ENCODE results near the gene GRK2. TPM values are rescaled to one million over a fixed set of nuclear protein-coding genes. Genes with fewer than 3 reads are reported as not detected.

Gene GRK2
- total RNA-seq, 2 experiments from 2014 or later, result 303 to 305 TPM

DNA sequence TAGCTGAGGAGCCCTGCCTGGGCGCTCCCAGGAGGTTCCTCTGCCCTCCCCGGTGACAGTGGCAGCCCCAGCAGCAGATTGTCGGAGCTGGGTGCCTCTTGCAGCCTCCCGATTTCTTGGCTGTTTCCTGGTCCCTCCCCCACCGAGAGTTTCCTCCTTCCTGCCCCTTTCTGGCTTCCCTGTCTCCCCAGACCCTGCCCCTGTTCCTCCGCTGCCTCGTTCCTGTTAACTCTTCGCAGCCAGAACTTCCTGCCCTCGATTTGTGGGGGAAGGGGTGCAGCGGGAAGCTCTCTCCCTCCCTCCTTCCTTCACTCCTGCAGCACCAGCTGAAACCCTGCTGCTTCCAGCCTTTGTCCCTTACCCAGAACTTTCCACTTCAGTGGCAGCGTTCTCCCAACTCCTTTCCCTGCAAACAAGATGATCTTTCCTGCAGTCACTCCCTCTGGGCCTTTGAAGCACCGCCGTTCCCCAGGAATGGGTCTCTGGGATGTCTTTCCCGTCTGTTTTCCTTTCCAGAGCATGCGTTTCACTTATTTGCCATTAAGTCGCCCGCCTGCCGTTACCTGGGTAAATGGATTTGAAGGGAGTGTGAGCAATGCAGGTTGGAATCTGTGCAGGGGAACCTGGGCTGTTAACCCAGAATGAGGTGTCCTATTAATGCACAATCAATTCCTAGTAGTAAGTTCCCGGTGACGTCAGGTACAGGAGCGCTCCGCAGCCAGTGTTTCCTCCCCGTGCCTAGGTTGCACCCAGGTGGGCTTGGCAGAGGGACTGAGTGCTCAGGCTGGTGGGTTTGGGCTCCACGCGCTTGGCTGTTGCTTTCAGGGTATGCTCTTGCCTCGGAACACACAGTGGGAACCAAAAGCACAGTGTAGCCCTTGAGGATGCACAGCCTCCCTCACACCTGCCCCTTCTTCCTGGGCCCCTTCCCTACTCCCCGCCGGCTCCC, 4.3 kb downstream of the GRK2 start:
- ATAC-seq (no peak), DNase-seq (no peak)
- CTCF ChIA-PET, result interaction anchor here (0.9 to 7.1 kb wide), 10 partner anchors 8 to 112 kb away, joined by 3 to 65 read pairs (median 6); partner anchors contain the start of gene ANKRD13D
- peaks cover 58% of the 10 kb centered on the region for H3K4me1 Mint-ChIP-seq (ENCODE audit: low read depth)
- TF ChIP-seq, protein P1, sequence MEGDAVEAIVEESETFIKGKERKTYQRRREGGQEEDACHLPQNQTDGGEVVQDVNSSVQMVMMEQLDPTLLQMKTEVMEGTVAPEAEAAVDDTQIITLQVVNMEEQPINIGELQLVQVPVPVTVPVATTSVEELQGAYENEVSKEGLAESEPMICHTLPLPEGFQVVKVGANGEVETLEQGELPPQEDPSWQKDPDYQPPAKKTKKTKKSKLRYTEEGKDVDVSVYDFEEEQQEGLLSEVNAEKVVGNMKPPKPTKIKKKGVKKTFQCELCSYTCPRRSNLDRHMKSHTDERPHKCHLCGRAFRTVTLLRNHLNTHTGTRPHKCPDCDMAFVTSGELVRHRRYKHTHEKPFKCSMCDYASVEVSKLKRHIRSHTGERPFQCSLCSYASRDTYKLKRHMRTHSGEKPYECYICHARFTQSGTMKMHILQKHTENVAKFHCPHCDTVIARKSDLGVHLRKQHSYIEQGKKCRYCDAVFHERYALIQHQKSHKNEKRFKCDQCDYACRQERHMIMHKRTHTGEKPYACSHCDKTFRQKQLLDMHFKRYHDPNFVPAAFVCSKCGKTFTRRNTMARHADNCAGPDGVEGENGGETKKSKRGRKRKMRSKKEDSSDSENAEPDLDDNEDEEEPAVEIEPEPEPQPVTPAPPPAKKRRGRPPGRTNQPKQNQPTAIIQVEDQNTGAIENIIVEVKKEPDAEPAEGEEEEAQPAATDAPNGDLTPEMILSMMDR (IDR thresholded peaks at IDR 0.05), result no peak
- POLR2A ChIA-PET, result interaction anchor here (0.7 to 19.8 kb wide), 18 partner anchors 8 to 197 kb away, joined by 3 to 308 read pairs (median 4); partner anchors contain the start of genes ANKRD13D and SSH3
- peaks cover 71% of the 10 kb centered on the region for H3K36me3 Mint-ChIP-seq (ENCODE audit: low read depth)
- no peaks in the 10 kb centered on the region for H3K9me3 Mint-ChIP-seq
- H3K27me3 Mint-ChIP-seq, result no peaks in the 10 kb centered on the region
- peak overlapping the region; percentile 90 for H3K4me3 Mint-ChIP-seq
- H3K27ac Mint-ChIP-seq, result peak overlapping the region; percentile 97
- intact Hi-C loops (cut with micrococcal nuclease), result loop anchor here (2.0 kb wide), 1 partner anchor 18 kb away; the partner anchor contains the start of gene ANKRD13D

DNA sequence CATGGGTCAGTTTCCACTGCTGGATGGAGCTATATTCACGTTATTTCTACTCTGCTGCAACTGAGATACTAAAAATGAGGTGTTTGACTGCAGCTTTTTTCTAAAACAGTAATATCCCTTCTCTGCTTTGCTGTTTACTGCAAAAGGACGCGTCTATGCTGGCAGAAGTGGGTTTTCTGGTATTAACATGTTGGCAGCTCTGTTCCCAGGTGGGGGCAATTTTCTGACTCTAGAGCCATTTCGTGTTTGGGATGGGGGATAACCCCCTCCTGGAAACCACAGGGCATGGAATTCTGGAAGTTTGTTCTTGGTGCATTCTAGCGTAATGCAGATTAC, 4.9 kb downstream of the GRK2 start:
- DNase-seq, result no peak
- TF ChIP-seq, protein P1 (IDR thresholded peaks at IDR 0.05), result no peak
- H3K27me3 Mint-ChIP-seq, result no peaks in the 10 kb centered on the region
- peaks cover 58% of the 10 kb centered on the region for H3K4me1 Mint-ChIP-seq (ENCODE audit: low read depth)
- POLR2A ChIA-PET, result interaction anchor here (0.7 to 19.8 kb wide), 15 partner anchors 9 to 213 kb away, joined by 3 to 308 read pairs (median 4); partner anchors contain the start of genes ANKRD13D, PTPRCAP and SSH3
- intact Hi-C loops (cut with micrococcal nuclease), result loop anchor here (2.0 kb wide), 1 partner anchor 18 kb away; the partner anchor contains the start of gene ANKRD13D
- peak overlapping the region; percentile 97 for H3K27ac Mint-ChIP-seq
- H3K36me3 Mint-ChIP-seq (ENCODE audit: low read depth), result peaks cover 77% of the 10 kb centered on the region
- no peak for ATAC-seq
- CTCF ChIA-PET, result interaction anchor here (0.9 to 7.1 kb wide), 9 partner anchors 9 to 111 kb away, joined by 3 to 65 read pairs (median 6); partner anchors contain the start of gene ANKRD13D
- peak overlapping the region; percentile 90 for H3K4me3 Mint-ChIP-seq
- H3K9me3 Mint-ChIP-seq, result no peaks in the 10 kb centered on the region

DNA sequence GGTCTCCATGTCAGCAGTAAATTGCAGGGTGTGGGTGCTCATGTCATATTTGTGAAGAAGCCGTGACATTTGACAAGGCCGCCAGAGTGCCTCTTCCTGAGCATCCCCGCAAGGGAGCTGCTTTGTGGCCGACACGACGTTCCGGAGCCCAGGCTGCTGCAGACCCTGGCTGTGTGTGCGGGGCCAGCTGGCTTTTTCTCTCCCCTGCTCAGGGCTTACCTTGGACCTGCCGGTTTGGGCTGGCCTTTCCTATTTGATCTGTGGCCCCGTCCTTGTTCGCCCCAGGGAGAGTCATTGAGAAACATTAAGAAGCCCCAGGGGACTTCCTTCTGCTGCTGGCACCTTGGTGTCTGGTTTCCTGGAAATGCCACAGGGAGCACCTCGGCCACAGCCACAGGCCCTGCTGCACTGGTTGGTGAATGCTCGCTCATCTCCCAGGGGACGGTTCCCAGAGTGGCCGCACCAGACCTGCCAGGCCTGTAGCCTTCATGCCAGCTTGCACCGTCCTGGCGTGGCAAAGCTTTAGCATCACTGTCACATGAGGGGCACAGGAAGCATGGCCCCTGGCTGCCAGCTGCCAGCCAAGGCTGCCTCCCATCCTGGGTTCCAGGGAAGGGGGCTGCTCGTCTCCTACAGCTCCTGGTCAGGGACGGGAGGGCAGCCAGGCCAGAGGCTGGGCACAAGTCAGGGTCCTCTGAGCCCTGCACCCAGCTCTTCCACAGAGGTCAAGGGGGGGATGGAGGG, 5.4 kb downstream of the GRK2 start:
- peak; percentile 90 for DNase-seq
- intact Hi-C loops (cut with micrococcal nuclease), result loop anchor here (2.0 kb wide), 1 partner anchor 17 kb away; the partner anchor contains the start of gene ANKRD13D
- TF ChIP-seq, protein P1 (IDR thresholded peaks at IDR 0.05), result no peak
- Mint-ChIP-seq H3K9me3 (no peaks in the 10 kb centered on the region), H3K4me1 (ENCODE audit: low read depth) (peaks cover 63% of the 10 kb centered on the region), H3K36me3 (ENCODE audit: low read depth) (peaks cover 80% of the 10 kb centered on the region), H3K27me3 (no peaks in the 10 kb centered on the region), H3K27ac (peak overlapping the region; percentile 97), H3K4me3 (peak overlapping the region; percentile 90)
- ChIA-PET CTCF (interaction anchor here (0.6 to 7.1 kb wide), 11 partner anchors 9 to 111 kb away, joined by 3 to 65 read pairs (median 6); partner anchors contain the start of genes ANKRD13D and SSH3), POLR2A (interaction anchor here (0.5 to 19.8 kb wide), 19 partner anchors 8 to 213 kb away, joined by 3 to 308 read pairs (median 4); partner anchors contain the start of genes ANKRD13D, PTPRCAP and SSH3)
- peak; percentile 25 for ATAC-seq

DNA sequence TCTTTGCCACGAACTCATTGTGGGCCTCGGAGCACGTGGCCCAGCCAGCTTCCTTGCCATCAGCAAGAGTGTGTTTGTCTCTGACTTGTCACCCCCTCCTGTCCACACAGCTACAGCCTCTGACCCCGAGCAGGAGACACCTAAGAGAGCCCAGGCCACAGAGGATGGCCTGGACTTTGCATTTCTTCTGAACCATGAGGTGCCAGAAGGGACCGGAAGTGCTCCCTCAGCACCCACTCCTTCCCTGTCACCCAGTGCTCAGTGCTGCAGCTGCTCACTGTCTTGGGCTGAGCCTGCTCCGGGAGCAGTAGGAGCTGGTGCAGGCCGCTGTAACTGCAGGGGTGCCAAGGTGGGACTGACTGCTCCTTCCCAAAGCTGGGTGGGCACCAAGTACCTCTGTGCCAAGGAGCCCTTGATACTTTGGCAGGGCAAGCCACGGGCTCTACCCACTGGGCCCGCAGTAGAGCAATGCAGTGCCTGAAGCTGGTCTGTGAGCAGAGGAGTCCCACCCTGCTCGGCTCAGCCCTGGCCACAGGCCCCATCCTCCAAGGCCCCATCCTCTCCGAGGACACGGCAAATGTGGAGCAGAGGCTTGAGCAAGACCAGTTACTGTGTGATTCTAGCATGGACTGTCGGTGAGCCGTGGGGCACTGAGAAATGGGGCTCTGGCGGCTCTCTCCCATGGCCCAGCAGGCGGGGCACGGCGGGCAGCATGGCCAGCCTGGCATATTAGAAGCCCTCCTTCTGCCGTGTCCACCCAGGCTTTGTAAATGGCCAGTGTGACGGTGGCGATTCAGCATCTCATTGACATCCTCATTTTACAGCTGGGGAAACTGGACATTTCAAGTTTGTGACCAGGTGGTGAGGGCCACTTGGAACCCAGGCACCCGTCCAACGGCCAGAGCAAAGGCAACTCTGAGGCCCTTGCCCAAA, 6.3 kb downstream of the GRK2 start:
- DNase-seq (peak; percentile 70), ATAC-seq (peak; percentile 15)
- ChIA-PET POLR2A (interaction anchor here (0.6 to 19.8 kb wide), 12 partner anchors 7 to 212 kb away, joined by 3 to 308 read pairs (median 6); partner anchors contain the start of genes ANKRD13D and SSH3), CTCF (interaction anchor here (1.4 to 7.1 kb wide), 9 partner anchors 10 to 110 kb away, joined by 4 to 65 read pairs (median 10); partner anchors contain the start of genes ANKRD13D and SSH3)
- H3K27ac Mint-ChIP-seq, result peak overlapping the region; percentile 97
- no peaks in the 10 kb centered on the region for H3K27me3 Mint-ChIP-seq
- intact Hi-C loops (cut with micrococcal nuclease), result no loop called here
- TF ChIP-seq, protein P1 (IDR thresholded peaks at IDR 0.05), result no peak
- peak overlapping the region; percentile 90 for H3K4me3 Mint-ChIP-seq
- H3K9me3 Mint-ChIP-seq, result no peaks in the 10 kb centered on the region
- peaks cover 81% of the 10 kb centered on the region for H3K36me3 Mint-ChIP-seq (ENCODE audit: low read depth)
- H3K4me1 Mint-ChIP-seq (ENCODE audit: low read depth), result peaks cover 66% of the 10 kb centered on the region

Data from activated CD8-positive, alpha-beta T cell treated with anti-CD3 and anti-CD28 coated beads for 36 hours (primary cell).